Mesodermal cell (in vitro differentiated cells): ENCODE measurements around the gene FBN2.

ENCODE experiments used
- H3K27ac ChIP-seq: 2 replicates; pipeline ENCODE4 v1.7.0; 2013; ENCODE audit warnings: mild to moderate bottlenecking, low read depth, low read length, moderate library complexity; ENCODE audit not compliant: severe bottlenecking
- H3K36me3 ChIP-seq: 2 replicates; pipeline ENCODE4 v1.7.1; 2013; ENCODE audit warnings: mild to moderate bottlenecking, low read length, moderate library complexity; ENCODE audit not compliant: control insufficient read depth, insufficient read depth
- H3K4me1 ChIP-seq: one replicate; pipeline ENCODE4 v1.7.1; 2013; ENCODE audit warnings: mild to moderate bottlenecking, low read length; ENCODE audit not compliant: insufficient read depth, control insufficient read depth, poor library complexity, severe bottlenecking
- H3K4me3 ChIP-seq: 2 replicates; pipeline ENCODE4 v1.7.0; 2013; ENCODE audit warnings: low read length, control low read depth, mild to moderate bottlenecking; ENCODE audit not compliant: insufficient read depth, poor library complexity, severe bottlenecking; ENCODE audit errors: extremely low read depth
- H3K9me3 ChIP-seq: 2 replicates; pipeline ENCODE4 v1.7.1; 2013; ENCODE audit warnings: mild to moderate bottlenecking, low read length, moderate library complexity; ENCODE audit not compliant: control insufficient read depth
- WGBS, 2 experiments: methylation state at CpG; one replicate each; pipeline ENCODE4 v1.1.5; 2013; ENCODE audit warnings: missing lambda C conversion rate in 2 of 2; ENCODE audit not compliant: insufficient coverage in 2 of 2; 5-methylcytosine and 5-hydroxymethylcytosine counted together

FBN2 gene

GRCh38 chr5:128237000-128237399 lies 301.0 kb downstream of the FBN2 start:
- WGBS, 2 experiments, result 100% methylated on average over 1 of the region's 2 CpGs; no CpG with 5 or more reads in 1 of the 2 experiments
- no peaks in the 10 kb centered on the region for H3K36me3 ChIP-seq
- no peak overlapping the region for H3K4me3 ChIP-seq
- no peak overlapping the region for H3K27ac ChIP-seq
- H3K9me3 ChIP-seq, result no peaks in the 10 kb centered on the region
- no peaks in the 10 kb centered on the region for H3K4me1 ChIP-seq

GRCh38 chr5:128236334-128236733 lies 301.7 kb downstream of the FBN2 start:
- Histone ChIP-seq H3K4me1 (no peaks in the 10 kb centered on the region), H3K9me3 (no peaks in the 10 kb centered on the region), H3K27ac (no peak overlapping the region), H3K4me3 (no peak overlapping the region), H3K36me3 (no peaks in the 10 kb centered on the region)
- 87 to 91% methylated on average over 3 to 4 of the region's 7 CpGs for WGBS, 2 experiments

DNA sequence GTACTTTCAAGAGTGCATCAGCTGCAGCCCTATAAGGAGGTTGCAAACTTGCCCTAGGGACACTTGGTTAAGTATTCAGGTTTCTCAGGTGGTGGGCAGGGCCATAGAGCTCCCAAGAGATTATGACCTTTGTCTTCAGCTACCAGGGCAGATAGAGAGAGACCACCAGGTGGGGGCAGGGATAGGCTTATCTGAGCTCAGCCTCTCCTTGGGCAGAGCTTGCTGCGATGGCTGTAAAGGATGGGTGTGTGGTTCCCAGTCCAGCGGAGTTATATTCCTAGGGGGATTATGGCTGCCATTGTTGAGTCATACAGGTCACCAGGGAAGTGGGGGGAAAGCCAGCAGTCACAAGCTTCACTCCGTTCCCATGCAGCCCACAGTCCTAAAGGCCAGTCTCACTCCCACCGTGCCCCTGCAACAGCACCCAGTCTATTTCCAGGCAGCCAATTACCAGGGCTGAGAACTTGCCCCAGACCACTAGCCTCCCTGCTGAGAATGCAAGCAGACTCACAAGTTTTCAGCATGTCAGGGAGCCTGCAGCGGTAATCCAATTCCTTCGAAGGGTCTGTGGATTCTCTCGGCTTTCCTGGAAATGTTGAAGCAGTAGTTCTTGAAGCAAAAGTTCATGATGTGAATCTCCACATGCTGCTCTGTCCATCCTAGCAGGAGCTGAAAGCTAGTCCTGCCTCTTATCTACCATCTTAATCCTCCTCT lies 303.0 kb downstream of the FBN2 start:
- 91 to 94% methylated on average over 4 to 5 of the region's 7 CpGs for WGBS, 2 experiments
- no peak overlapping the region for H3K27ac ChIP-seq
- H3K36me3 ChIP-seq, result no peaks in the 10 kb centered on the region
- no peak overlapping the region for H3K4me3 ChIP-seq
- no peaks in the 10 kb centered on the region for H3K9me3 ChIP-seq
- H3K4me1 ChIP-seq, result no peaks in the 10 kb centered on the region

DNA sequence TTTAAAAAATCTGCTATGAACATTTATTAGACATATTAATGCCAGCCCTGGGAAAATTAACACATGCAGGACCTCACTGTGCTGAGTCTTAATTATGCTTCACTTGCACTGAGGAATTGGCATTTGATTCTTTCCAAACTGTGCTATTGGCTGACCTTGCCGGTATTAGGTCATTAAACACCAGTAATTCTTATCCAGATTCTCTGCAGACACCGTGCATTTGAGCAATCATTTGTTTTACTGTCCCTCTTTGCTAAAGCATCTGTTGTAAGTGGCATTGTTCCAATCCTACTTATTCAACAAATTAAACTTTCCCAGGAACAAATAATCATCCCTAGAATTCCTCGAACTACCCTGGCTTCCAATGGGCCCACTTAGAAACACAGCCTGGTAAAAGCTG lies 309.5 kb downstream of the FBN2 start:
- Histone ChIP-seq H3K36me3 (no peaks in the 10 kb centered on the region), H3K9me3 (no peaks in the 10 kb centered on the region), H3K4me3 (no peak overlapping the region), H3K27ac (no peak overlapping the region), H3K4me1 (peaks cover 6% of the 10 kb centered on the region)
- 94% methylated on average over 2 of the region's 3 CpGs for WGBS, 2 experiments

- Histone ChIP-seq H3K27ac (no peak overlapping the region), H3K36me3 (no peaks in the 10 kb centered on the region), H3K9me3 (no peaks in the 10 kb centered on the region), H3K4me1 (peaks cover 6% of the 10 kb centered on the region), H3K4me3 (no peak overlapping the region)
- 78 to 94% methylated on average over 2 of the region's 3 CpGs for WGBS, 2 experiments
These were observed 310.0 kb downstream of the FBN2 start for GRCh38 chr5:128228008-128228407.

GRCh38 chr5:128225245-128226030 lies 312.6 kb downstream of the FBN2 start:
- Histone ChIP-seq H3K27ac (no peak overlapping the region), H3K9me3 (no peaks in the 10 kb centered on the region), H3K4me1 (peaks cover 6% of the 10 kb centered on the region), H3K4me3 (no peak overlapping the region), H3K36me3 (no peaks in the 10 kb centered on the region)
- WGBS, 2 experiments, result 93 to 100% methylated on average over 1 to 2 of the region's 2 CpGs

GRCh38 chr5:128224336-128224735 lies 313.7 kb downstream of the FBN2 start:
- Histone ChIP-seq H3K27ac (no peak overlapping the region), H3K4me3 (no peak overlapping the region), H3K4me1 (peaks cover 6% of the 10 kb centered on the region), H3K9me3 (no peaks in the 10 kb centered on the region), H3K36me3 (no peaks in the 10 kb centered on the region)
- WGBS, 2 experiments, result no CpG with 5 or more reads among the region's 1 CpG

- H3K27ac ChIP-seq, result no peak overlapping the region
- no peaks in the 10 kb centered on the region for H3K4me1 ChIP-seq
- no peaks in the 10 kb centered on the region for H3K36me3 ChIP-seq
- H3K4me3 ChIP-seq, result no peak overlapping the region
- no peaks in the 10 kb centered on the region for H3K9me3 ChIP-seq
- WGBS, 2 experiments, result 60 to 100% methylated on average over 1 of the region's 2 CpGs
These were observed 317.2 kb downstream of the FBN2 start for GRCh38 chr5:128220841-128221240.

GRCh38 chr5:128216860-128217531 lies 321.0 kb downstream of the FBN2 start:
- Histone ChIP-seq H3K27ac (no peak overlapping the region), H3K4me1 (no peaks in the 10 kb centered on the region), H3K4me3 (no peak overlapping the region), H3K9me3 (no peaks in the 10 kb centered on the region), H3K36me3 (no peaks in the 10 kb centered on the region)
- 82 to 85% methylated on average over 11 to 12 of the region's 15 CpGs for WGBS, 2 experiments

- H3K4me3 ChIP-seq, result no peak overlapping the region
- H3K9me3 ChIP-seq, result no peaks in the 10 kb centered on the region
- no peaks in the 10 kb centered on the region for H3K4me1 ChIP-seq
- WGBS, 2 experiments, result 91 to 93% methylated on average over 6 to 7 of the region's 7 CpGs
- H3K36me3 ChIP-seq, result no peaks in the 10 kb centered on the region
- no peak overlapping the region for H3K27ac ChIP-seq
These were observed 321.8 kb downstream of the FBN2 start for GRCh38 chr5:128216285-128216684.
